Adrenal gland (tissue), 5 donors: ENCODE results near the gene FAAP100.
"Not testable (repeated sequence)": the region's sequence is repeated elsewhere in the genome, so short reads cannot be mapped to it uniquely, and the experiment has no call there.

Experiments used
- POLR2A ChIP-seq, 2 donors: fragments of 450-650 bp; IDR thresholded peaks; one replicate each; pipeline ENCODE4 v1.6.1; 2017; ENCODE audit warnings: antibody characterized with exemption in 2 of 2, mild to moderate bottlenecking in 2 of 2, moderate library complexity in 1 of 2
- TF ChIP-seq, protein P1 (sequence below), 6 experiments: fragments of 450-650 bp in 4 of 6; fragments of 200-600 bp in 2 of 6; sonication (generic) in 1 of 6; IDR thresholded peaks; 1 replicate in 5 of 6; 2 replicates in 1 of 6; pipeline versions ENCODE4 v1.5.1 to v1.8.0; 2016 to 2021; ENCODE audit warnings: antibody characterized with exemption in 6 of 6, mild to moderate bottlenecking in 2 of 6, moderate library complexity in 1 of 6
- donor health status: DM: no; HTN: no; CAD: no.

DNA sequence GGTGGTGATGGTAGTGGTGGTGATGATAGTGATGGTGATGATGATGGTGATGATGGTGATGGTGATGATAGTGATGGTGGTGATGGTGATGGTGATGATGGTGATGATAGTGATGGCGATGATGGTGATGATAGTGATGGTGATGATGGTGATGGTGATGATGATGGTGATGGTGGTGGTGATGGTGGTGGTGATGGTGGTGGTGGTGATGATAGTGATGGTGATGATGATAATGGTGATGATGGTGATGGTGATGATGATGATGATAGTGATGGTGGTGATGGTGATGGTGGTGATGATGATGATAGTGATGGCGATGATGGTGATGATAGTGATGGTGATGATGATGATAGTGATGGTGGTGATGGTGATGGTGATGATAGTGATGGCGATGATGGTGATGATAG is 20.2 kb downstream of the FAAP100 start:
- TF ChIP-seq, protein P1, sequence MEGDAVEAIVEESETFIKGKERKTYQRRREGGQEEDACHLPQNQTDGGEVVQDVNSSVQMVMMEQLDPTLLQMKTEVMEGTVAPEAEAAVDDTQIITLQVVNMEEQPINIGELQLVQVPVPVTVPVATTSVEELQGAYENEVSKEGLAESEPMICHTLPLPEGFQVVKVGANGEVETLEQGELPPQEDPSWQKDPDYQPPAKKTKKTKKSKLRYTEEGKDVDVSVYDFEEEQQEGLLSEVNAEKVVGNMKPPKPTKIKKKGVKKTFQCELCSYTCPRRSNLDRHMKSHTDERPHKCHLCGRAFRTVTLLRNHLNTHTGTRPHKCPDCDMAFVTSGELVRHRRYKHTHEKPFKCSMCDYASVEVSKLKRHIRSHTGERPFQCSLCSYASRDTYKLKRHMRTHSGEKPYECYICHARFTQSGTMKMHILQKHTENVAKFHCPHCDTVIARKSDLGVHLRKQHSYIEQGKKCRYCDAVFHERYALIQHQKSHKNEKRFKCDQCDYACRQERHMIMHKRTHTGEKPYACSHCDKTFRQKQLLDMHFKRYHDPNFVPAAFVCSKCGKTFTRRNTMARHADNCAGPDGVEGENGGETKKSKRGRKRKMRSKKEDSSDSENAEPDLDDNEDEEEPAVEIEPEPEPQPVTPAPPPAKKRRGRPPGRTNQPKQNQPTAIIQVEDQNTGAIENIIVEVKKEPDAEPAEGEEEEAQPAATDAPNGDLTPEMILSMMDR (IDR thresholded peaks at IDR 0.05): not testable (repeated sequence)
- TF ChIP-seq POLR2A (IDR thresholded peaks at IDR 0.05): not testable (repeated sequence)
